Gastroesophageal sphincter (tissue), 4 donors: ENCODE measurements around the gene LIPT1. TPM values are rescaled to one million over a fixed set of nuclear protein-coding genes. Genes with fewer than 3 reads are reported as not detected.

Experiments used
- ATAC-seq: fragments of 150-250 bp; one replicate; pipeline ENCODE4 v1.9.1; 2016; ENCODE audit warnings: mild to moderate bottlenecking, moderate library complexity
- H3K27ac ChIP-seq, 4 donors: fragments of 200-600 bp; sonication (generic) in 3 of 4; 1 replicate in 3 of 4; 2 replicates in 1 of 4; pipeline ENCODE4 v1.5.1; 2016 to 2019
- H3K27me3 ChIP-seq: fragments of 200-600 bp; sonication (generic); one replicate; pipeline ENCODE4 v1.5.1; 2019
- H3K36me3 ChIP-seq, 2 donors: fragments of 200-600 bp; sonication (generic); one replicate each; pipeline ENCODE4 v1.5.1; 2019; ENCODE audit warnings: control low read depth in 1 of 2
- H3K4me1 ChIP-seq, 3 donors: fragments of 200-600 bp; sonication (generic); 1 replicate in 2 of 3; 2 replicates in 1 of 3; pipeline ENCODE4 v1.5.1; 2016 to 2019; ENCODE audit warnings: control low read depth in 2 of 3
- H3K4me3 ChIP-seq, 2 donors: fragments of 200-600 bp; sonication (generic); one replicate each; pipeline ENCODE4 v1.5.1; 2019; ENCODE audit warnings: mild to moderate bottlenecking in 1 of 2, moderate library complexity in 1 of 2
- H3K9me3 ChIP-seq, 3 donors: fragments of 200-600 bp; sonication (generic); one replicate each; pipeline ENCODE4 v1.5.1; 2017 to 2019; ENCODE audit warnings: control low read depth in 2 of 3
- CTCF ChIP-seq, 4 experiments: fragments of 200-600 bp in 2 of 4; fragments of 450-650 bp in 2 of 4; sonication (generic) in 1 of 4; IDR thresholded peaks; one replicate each; pipeline ENCODE4 v1.5.1; 2017 to 2019; ENCODE audit warnings: antibody characterized with exemption in 4 of 4, mild to moderate bottlenecking in 2 of 4, moderate library complexity in 2 of 4
- EP300 ChIP-seq: sonication (generic); formaldehyde crosslinking; IDR thresholded peaks from one replicate; pipeline ENCODE4 v1.6.1; 2017; ENCODE audit warnings: antibody characterized with exemption, mild to moderate bottlenecking
- POLR2A ChIP-seq, 2 donors: fragments of 450-650 bp; IDR thresholded peaks; one replicate each; pipeline ENCODE4 v1.6.1; 2017; ENCODE audit warnings: antibody characterized with exemption in 2 of 2, mild to moderate bottlenecking in 2 of 2, moderate library complexity in 1 of 2
- POLR2AphosphoS5 ChIP-seq: sonication (generic); formaldehyde crosslinking; IDR thresholded peaks from one replicate; pipeline ENCODE4 v1.6.1; 2017; ENCODE audit warnings: antibody characterized with exemption
- WGBS, 2 donors: methylation state at CpG; one replicate each; pipeline ENCODE4 v1.1.5; 2018; ENCODE audit warnings: low coverage in 1 of 2; 5-methylcytosine and 5-hydroxymethylcytosine counted together
- total RNA-seq, 4 donors: library from RNA; depleted of rRNA; stranded (reverse); fragments of >200 nt; gene quantifications; one replicate each; pipeline ENCODE4 v1.1.0, GENCODE V29; 2016

Gene LIPT1
- total RNA-seq, 4 donors from 2014 or later: 3.1 to 11.9 (median 5.6) TPM

DNA sequence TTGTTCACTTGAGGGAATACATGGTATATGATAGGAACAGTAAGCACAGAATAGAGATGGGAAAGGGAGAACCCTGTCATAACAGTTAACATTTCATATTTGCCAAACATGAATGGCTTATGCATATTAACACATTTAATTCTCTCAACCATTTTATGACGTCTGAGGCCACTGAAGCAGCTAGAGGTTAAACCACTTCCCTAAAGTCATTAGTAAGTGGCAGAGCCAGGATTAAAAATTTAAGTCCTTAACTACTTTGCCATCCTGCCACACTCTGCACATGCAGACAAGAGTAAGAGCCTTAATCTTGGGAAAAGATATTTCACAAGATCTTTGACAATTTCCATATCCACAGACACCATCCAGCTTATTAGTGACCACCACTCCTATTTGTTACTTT is 2.1 kb downstream of the LIPT1 start:
- Histone ChIP-seq H3K27ac (no peak overlapping the region), H3K9me3 (no peaks in the 10 kb centered on the region), H3K36me3 (peaks cover 0 to 38% of the 10 kb centered on the region in 2 donors), H3K4me3 (no peak overlapping the region), H3K27me3 (no peaks in the 10 kb centered on the region), H3K4me1 (peaks cover 3 to 24% (median 15%) of the 10 kb centered on the region in 3 donors)
- no peak for TF ChIP-seq POLR2AphosphoS5
- WGBS, 2 donors: 53 to 71% methylated on average over 1 of the region's 1 CpG
- ATAC-seq: no peak

DNA sequence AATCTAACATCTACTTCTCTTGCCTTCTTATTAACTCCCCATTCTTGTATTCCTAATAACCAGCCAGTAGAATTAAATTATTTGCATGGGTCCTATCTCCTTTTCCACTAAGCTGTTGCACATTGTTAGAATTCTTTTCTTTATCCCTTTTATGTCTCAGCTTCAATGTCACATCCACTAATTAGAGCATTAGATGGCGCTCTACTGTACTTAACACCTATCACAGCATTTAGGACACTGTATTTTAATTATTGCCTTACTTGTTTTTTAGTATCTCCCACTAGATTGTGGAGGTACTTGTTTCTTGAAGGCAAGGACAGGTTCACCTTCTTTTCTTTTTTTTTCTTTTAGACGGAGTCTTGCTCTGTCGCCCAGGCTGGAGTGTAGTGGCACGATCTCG is 3.8 kb downstream of the LIPT1 start:
- WGBS, 2 donors: 75 to 100% methylated on average over 1 to 2 of the region's 5 CpGs

GRCh38 chr2:99159594-99159993 is 4.8 kb downstream of the LIPT1 start:
- ATAC-seq: no peak
- H3K36me3 ChIP-seq: peaks cover 0 to 62% of the 10 kb centered on the region in 2 donors

More for the DNA sequence above, 3.8 kb downstream of the LIPT1 start:
- Histone ChIP-seq H3K27ac (no peak overlapping the region), H3K4me1 (peaks cover 3 to 21% (median 15%) of the 10 kb centered on the region in 3 donors), H3K9me3 (no peaks in the 10 kb centered on the region), H3K4me3 (no peak overlapping the region), H3K36me3 (peaks cover 0 to 53% of the 10 kb centered on the region in 2 donors), H3K27me3 (no peaks in the 10 kb centered on the region)
- ATAC-seq: no peak
- TF ChIP-seq POLR2A (IDR thresholded peaks at IDR 0.05) (no peak), CTCF (IDR thresholded peaks at IDR 0.05) (no peak), EP300 (no peak), POLR2AphosphoS5 (no peak)

DNA sequence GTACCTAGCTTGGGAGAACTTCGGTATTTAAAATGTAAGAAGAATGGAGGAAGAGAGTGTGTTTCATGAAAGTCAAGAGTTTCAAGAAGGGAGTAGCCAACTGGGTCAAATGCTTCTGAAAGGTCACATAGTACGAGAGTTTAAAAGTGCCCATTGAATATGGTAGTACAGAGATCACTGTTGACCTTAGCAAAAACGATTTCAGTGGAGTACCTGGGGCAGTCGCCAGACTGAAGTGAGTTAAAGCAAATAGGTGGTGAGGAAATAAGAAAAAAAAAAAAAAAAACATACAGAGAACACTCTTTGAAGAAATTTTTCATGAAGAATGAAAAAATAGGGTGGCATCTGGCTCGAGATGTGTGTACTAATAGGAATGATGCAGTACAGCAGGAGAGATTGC is 11.5 kb downstream of the LIPT1 start:
- no peak for ATAC-seq
- no peak for TF ChIP-seq CTCF (IDR thresholded peaks at IDR 0.05)
- no peak for TF ChIP-seq POLR2AphosphoS5
- no peak for TF ChIP-seq POLR2A (IDR thresholded peaks at IDR 0.05)
- TF ChIP-seq EP300: no peak
- no peak overlapping the region for H3K27ac ChIP-seq
- H3K27me3 ChIP-seq: no peaks in the 10 kb centered on the region
- 90% methylated on average over 3 of the region's 5 CpGs for WGBS, 2 donors
- no peaks in the 10 kb centered on the region for H3K9me3 ChIP-seq
- H3K4me1 ChIP-seq: no peaks in the 10 kb centered on the region
- H3K4me3 ChIP-seq: no peak overlapping the region
- H3K36me3 ChIP-seq: peaks cover 4 to 87% of the 10 kb centered on the region in 2 donors

More at GRCh38 chr2:99159594-99159993, 4.8 kb downstream of the LIPT1 start:
- Histone ChIP-seq H3K4me3 (no peak overlapping the region), H3K9me3 (no peaks in the 10 kb centered on the region), H3K4me1 (peaks cover 3 to 13% (median 8%) of the 10 kb centered on the region in 3 donors), H3K27me3 (no peaks in the 10 kb centered on the region), H3K27ac (no peak overlapping the region)
- 80 to 88% methylated on average over 4 of the region's 4 CpGs for WGBS, 2 donors
- no peak for TF ChIP-seq POLR2AphosphoS5
- TF ChIP-seq EP300: no peak
- no peak for TF ChIP-seq CTCF (IDR thresholded peaks at IDR 0.05)
- TF ChIP-seq POLR2A (IDR thresholded peaks at IDR 0.05): no peak

DNA sequence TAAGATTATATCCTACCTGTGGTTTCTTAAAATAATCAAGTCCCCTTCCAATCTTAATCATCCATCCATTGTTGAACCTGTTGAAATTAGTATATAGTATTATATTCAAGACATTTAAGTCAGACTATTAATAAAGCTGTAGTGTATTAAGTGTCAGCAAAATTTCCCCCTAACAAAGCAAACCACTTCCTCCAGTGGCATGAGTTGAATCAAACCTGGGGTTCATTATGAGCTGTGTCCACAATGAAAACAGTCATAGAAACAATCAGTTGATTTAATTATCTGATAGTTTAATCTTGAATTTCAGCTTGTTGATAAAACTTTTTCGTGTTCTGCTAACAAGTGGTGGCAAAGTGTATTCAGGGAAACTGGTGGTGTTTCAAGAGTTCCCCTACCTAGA is 14.8 kb downstream of the LIPT1 start:
- H3K9me3 ChIP-seq: no peaks in the 10 kb centered on the region
- H3K4me1 ChIP-seq: no peaks in the 10 kb centered on the region
- peaks cover 4 to 81% of the 10 kb centered on the region in 2 donors for H3K36me3 ChIP-seq
- no peak for ATAC-seq
- TF ChIP-seq POLR2AphosphoS5: no peak
- TF ChIP-seq CTCF (IDR thresholded peaks at IDR 0.05): no peak
- TF ChIP-seq EP300: no peak
- no peak for TF ChIP-seq POLR2A (IDR thresholded peaks at IDR 0.05)
- H3K27me3 ChIP-seq: no peaks in the 10 kb centered on the region
- H3K27ac ChIP-seq: no peak overlapping the region
- H3K4me3 ChIP-seq: no peak overlapping the region
- WGBS, 2 donors: 59 to 100% methylated on average over 1 of the region's 1 CpG
